Activated CD8-positive, alpha-beta memory T cell treated with anti-CD3 and anti-CD28 coated beads for 36 hours (primary cell): Measurements from ENCODE around the gene HDAC1. TPM values are rescaled to one million over a fixed set of nuclear protein-coding genes. Genes with fewer than 3 reads are reported as not detected.
"Not testable (repeated sequence)": the region's sequence is repeated elsewhere in the genome, so short reads cannot be mapped to it uniquely, and the experiment has no call there.

Source experiments
- CTCF ChIA-PET: fragments of 350-600 bp; sonication (Branson Sonifier 250); formaldehyde crosslinking; loops from one replicate; lab custom pipeline; 2021; ENCODE audit warnings: antibody characterized with exemption; lab: Charles Lee
- POLR2A ChIA-PET: fragments of 350-600 bp; sonication (Branson Sonifier 250); formaldehyde crosslinking; loops from one replicate; lab custom pipeline; 2021; ENCODE audit warnings: antibody characterized with exemption; lab: Charles Lee
- total RNA-seq, 2 experiments: library from RNA; stranded (reverse); gene quantifications; one replicate each; pipeline ENCODE4 v1.2.3, GENCODE V29; 2021

The HDAC1 gene
- total RNA-seq, 2 experiments from 2014 or later = 159 to 160 TPM

DNA sequence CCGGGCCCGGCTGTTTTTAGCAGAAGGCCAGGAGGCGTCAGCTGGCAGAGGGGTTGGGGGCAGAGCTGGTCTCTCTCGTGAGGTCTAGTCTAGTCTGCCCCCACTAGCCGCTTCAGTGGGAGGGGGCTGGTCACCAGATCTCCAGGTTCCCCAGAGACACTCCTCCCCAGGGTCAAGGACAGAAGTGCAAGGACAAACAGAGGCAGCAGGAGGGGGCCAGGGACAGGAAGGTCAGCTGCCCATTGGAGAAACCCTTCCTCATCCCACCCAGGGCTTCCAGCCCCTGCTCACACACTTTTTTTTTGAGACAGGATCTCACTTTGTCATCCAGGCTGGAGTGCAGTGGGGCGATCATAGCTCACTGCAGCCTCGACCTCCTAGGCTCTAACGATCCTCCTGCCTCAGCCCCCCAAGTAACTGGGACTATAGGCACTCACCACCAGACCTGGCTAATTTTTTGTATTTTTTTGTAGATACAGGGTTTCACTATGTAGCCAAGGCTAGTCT, 60.4 kb downstream of the HDAC1 start:
- CTCF ChIA-PET = interaction anchor here (1.4 kb wide), 1 partner anchor 176 kb away, joined by 3 read pairs; no protein-coding TSS in a partner anchor

DNA sequence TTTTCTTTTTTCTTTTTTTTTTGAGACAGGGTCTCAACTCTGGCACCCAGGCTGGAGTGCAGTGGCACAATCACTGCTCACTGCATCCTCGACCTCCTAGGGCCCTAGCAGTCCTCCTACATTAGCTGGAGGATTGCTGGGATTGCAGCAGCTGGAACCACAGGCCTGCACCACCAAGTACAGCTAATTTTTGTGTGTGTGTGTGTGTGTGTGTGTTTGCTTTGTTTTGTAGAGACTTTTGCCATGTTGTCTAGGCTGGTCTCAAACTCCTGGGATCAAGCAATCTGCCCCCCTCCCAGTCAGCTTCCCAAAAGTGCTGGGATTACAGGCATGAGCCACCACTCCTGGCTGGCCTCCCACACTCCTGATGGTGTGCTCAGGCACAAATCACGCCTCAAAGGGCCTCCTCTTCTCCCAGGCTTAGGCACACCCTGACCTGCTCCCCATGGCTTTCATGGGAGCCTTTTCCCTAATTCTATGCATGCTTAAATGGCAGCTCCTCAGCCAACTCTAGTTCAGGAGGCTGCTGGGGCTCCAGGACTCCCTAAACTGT, 61.0 kb downstream of the HDAC1 start:
- POLR2A ChIA-PET = no interaction called here

More for the DNA sequence above, 60.4 kb downstream of the HDAC1 start:
- POLR2A ChIA-PET = no interaction called here

DNA sequence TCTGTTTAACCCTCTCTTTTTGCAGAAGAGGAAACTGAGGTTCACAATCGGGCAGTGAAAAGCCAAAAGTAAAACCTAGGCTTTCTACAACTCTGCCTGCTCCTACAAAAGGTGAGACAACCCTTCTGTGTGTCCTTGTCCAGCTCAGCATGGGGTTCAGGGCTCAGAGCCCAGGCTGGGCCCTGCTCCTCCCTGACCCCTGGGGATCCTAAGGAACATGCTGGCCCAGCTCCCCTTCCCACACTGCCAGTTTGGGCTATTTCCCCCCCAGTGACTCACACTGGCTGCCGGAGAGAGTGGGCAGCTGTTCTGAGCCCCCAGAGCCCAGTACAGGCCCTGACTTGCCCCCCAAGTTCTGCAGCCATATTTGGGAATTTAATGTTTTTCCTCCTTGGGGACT, 61.5 kb downstream of the HDAC1 start:
- CTCF ChIA-PET = interaction anchor here (0.6 to 1.1 kb wide), 3 partner anchors 10 to 19 kb away, joined by 3 to 4 read pairs (median 3); no protein-coding TSS in a partner anchor
- POLR2A ChIA-PET = interaction anchor here (0.6 kb wide), 1 partner anchor 29 kb away, joined by 3 read pairs; no protein-coding TSS in a partner anchor

More for the DNA sequence above, 61.0 kb downstream of the HDAC1 start:
- CTCF ChIA-PET = interaction anchor here (0.6 to 1.4 kb wide), 3 partner anchors 9 to 177 kb away, joined by 3 to 4 read pairs (median 3); no protein-coding TSS in a partner anchor

DNA sequence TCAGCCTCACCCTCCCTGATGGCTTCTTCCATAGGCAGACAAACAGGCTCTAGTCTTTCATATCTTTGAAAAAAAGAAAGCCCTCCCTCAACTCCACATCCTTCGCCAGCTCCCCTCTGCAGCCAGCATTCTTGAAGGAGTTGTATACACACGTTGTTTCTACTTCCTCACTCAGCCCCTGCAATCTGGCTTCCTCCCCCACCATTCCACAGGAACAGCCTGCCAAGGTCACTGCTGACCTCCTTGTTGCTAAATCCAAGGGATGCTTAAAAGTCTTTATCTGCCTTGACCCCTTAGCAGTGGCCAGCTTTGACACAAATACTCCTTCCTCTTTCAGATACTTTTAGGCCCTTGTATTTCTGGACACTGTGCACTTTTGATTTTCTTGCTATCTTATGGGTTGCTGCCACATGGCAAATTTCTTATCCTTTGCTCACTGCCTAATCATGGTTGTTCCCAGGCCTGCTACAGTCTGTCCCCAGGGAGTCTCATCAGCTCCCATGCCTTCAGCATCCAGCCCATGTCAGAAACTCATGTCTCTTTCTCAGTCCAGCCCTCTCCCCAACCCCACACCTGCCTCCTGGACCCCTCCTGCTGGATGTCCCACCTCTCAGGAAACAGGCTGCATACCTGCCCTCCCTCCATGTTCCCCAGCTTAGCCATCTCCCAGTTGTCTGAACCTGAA, 62.1 kb downstream of the HDAC1 start:
- ChIA-PET CTCF (interaction anchor here (1.1 kb wide), 2 partner anchors 12 to 18 kb away, joined by 3 read pairs; no protein-coding TSS in a partner anchor), POLR2A (interaction anchor here (0.6 kb wide), 2 partner anchors 29 to 50 kb away, joined by 3 read pairs; no protein-coding TSS in a partner anchor)

DNA sequence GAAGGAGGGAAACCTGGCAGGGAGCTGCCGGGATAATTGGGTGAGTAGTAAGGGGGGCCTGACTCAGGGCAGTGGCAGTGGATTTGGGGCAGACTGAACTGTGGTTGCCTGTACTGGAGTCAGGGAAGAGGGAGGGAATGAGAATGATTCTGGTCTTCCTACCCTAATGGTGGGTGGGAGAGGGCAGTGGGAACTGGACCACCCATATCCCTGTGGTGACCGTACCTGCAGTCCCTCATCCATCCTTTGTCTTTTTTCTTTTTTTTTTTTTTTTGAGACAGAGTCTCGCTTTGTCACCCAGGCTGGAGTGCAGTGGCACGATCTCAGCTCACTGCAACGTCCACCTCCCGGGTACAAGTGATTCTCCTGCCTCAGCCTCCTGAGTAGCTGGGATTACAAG, 63.9 kb downstream of the HDAC1 start:
- POLR2A ChIA-PET, CTCF ChIA-PET: not testable (repeated sequence)

DNA sequence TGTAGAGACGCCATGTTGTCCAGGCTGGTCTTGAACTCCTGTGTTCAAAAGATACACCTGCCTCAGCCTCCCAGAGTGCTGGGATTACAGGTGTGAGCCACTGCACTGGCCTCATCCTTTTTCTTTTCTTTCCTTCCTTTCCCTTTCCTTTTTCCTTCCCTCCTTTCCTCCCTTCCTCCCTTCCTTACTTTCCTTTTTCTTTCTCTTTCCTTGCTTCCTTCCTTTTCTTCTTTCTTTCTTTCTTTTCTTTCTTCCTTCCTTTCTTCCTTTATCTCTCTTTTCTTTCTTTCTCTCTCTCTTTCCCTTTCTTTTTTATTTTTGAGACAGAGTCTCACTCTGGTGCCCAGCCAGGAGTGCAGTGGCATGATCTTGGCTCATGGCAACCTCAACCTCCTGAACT, 64.6 kb downstream of the HDAC1 start:
- CTCF ChIA-PET = no interaction called here
- POLR2A ChIA-PET = no interaction called here

DNA sequence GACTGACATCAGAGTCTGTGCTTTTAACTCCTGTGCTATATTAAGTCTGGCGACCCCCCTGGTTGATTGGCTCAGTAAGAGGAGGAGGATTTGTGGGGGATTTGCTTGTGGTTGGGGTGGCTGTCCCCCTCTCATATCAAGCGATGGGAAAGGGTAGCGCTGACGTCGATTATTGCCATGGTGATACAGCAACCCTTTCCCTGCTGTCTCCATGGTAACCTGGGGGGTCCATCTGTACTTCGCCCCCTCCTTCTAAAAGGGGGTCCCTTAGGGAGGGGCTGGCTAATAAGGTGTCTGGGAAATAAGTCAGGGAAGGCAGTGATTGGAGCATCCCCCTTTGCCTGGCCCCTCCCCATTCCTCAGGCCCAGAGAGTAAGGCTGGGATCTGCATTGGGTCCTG, 65.7 kb downstream of the HDAC1 start:
- ChIA-PET CTCF (no interaction called here), POLR2A (no interaction called here)

DNA sequence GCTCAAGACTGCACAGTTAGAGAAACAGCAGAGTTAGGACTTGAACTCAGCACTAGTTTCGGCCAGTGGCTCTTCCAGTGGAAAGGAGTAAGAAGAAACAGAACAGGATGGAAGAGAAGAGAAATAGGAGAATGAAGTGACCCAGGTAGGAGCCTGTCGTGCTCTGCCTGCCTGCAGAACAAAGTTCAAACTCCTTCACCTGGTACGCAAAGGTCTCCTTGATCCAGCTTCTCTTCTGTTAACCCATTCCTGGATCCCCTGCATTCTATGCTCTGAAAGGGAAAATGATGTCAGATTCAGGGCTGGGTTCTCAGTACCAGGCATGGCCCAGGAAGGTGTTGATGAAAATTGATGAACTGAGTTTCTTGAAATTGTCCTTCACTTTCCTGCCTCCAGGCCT, 66.6 kb downstream of the HDAC1 start:
- ChIA-PET POLR2A (interaction anchor here (0.6 kb wide), 1 partner anchor 64 kb away, joined by 3 read pairs; no protein-coding TSS in a partner anchor), CTCF (no interaction called here)

DNA sequence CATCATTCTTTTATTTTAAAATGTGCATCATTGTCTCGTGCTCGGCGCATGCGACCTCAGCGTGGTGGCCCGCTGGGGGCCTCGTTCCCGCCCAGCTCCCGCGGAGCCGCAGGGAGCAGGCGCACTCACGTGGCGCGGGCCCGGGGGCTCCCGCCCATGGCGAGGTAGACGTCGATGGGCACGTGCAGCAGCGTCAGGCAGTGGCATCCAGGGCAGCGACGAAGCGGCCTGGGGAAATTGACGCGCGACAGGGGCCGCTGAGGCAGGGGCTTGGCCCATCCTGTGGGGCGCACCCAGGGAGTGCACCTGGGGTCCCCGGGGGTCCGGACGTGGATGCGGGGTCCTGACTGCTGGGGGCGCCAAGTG, 69.4 kb downstream of the HDAC1 start:
- ChIA-PET POLR2A (interaction anchor here (0.6 kb wide), 1 partner anchor 488 kb away, joined by 6 read pairs; no protein-coding TSS in a partner anchor), CTCF (no interaction called here)

DNA sequence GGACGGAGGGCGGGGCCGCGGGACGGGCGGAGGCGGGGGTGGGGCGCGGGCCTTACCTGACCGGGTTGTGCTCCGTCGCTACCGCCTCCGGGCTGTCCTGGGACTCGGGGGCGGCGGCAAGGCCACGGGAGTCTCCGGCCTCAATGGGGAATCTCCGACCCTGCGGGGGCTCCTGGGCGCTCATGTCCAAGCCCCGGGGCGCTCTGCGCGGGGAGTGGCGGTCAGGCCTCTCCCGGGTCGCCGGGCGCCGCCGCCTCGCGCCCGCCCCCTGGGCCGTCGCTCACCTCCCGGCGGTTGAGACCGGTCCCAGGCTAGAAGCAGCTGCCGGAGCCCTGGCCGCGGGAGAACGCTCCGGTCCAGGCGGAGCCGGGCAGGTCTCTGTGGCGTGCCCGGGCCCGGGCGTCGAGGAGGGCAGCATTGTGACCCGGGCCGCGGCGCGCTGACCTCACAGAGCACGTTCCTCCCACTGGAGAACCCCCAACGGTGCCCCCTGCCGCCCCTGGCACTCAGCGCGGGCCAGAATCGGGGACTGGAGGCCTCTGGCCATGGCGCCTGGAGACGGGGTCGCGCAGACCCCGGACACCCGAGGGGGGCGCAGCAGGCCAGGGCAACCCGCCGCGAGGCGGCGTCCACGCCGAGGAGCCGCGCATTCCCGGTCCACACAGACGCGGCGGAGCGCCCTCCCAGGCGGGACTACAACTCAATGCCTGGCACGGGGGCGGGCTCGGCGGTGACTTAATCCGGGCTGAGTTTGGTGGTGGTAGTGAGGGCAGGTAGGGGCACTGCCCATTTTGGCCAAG, 70.0 kb downstream of the HDAC1 start:
- POLR2A ChIA-PET = no interaction called here
- CTCF ChIA-PET = no interaction called here

DNA sequence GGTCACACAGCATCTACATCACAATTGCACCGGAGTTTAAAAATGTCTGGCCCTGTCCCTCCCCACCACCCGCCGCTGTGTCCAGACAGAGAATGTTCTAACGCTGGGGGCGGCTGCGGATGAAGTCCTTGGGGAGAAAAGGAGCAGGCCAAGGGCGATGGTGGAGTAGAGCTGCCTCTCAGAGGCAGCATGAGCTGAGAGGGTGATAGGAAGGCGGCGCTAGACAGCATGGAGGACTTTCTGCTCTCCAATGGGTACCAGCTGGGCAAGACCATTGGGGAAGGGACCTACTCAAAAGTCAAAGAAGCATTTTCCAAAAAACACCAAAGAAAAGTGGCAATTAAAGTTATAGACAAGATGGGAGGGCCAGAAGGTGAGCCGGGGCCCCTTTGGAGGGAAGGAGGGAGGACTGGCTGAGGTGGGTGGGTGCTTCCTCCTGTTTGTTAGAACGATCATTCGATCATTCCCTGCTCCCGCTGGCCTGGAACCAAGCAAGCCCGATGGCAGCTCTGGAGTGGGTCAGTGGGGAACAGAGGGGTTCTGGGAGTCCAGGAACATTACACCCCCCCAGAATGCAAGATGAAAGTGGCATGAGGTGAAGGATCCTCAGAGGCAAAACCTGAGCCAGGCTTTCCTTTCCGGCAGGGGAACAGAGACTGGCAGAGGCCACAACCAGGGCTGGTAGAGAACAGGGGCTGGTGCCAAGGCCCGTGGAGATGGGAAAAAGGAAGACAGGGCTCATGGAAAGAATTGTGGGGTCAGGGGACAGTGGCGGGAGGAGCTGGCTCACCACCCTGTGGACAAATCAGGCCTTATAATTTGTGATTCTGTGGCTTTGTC, 70.8 kb downstream of the HDAC1 start, which contains the start of the genes FAM229A and TSSK3:
Gene FAM229A (minus strand): TSS at position 12 of the 840 bp plus-strand sequence. CDS start 394 bp downstream, outside the sequence.
Gene TSSK3 (plus strand): TSS at position 66 of the 840 bp plus-strand sequence. CDS start 163 bp downstream, at position 229.
- CTCF ChIA-PET = interaction anchor here (0.6 to 1.3 kb wide), 4 partner anchors 27 to 147 kb away, joined by 3 to 6 read pairs (median 4); partner anchors contain the start of gene MARCKSL1
- POLR2A ChIA-PET = no interaction called here

DNA sequence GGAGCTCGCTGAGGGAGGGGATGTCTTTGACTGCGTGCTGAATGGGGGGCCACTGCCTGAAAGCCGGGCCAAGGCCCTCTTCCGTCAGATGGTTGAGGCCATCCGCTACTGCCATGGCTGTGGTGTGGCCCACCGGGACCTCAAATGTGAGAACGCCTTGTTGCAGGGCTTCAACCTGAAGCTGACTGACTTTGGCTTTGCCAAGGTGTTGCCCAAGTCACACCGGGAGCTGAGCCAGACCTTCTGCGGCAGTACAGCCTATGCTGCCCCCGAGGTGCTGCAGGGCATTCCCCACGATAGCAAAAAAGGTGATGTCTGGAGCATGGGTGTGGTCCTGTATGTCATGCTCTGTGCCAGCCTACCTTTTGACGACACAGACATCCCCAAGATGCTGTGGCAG, 71.8 kb downstream of the HDAC1 start:
- ChIA-PET CTCF (interaction anchor here (0.6 to 1.3 kb wide), 4 partner anchors 28 to 148 kb away, joined by 3 to 6 read pairs (median 4); partner anchors contain the start of gene MARCKSL1), POLR2A (no interaction called here)

DNA sequence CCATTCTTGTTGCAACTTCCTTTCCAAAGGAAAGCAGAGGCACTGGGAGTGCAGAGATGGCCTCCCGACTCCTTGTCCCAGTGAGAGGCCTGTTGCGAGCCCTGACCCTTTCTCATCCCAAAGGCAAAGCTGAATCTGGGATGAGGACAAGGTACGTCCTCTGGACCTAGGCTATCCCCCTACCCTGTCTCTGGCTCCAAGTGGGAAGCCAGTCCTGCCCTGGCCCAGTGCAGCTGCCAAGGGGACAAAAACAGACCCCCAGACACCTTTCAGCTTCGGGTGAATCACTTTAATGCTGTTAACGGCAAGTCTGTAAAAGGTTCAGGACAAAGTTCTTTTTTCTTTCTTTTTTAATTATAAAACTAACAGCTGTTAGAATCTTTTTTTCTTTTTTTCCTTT, 73.0 kb downstream of the HDAC1 start:
- POLR2A ChIA-PET = interaction anchor here (0.6 kb wide), 1 partner anchor 73 kb away, joined by 9 read pairs; the partner anchor contains the start of gene HDAC1
- CTCF ChIA-PET = interaction anchor here (0.7 kb wide), 1 partner anchor 1649 kb away, joined by 3 read pairs; no protein-coding TSS in a partner anchor

DNA sequence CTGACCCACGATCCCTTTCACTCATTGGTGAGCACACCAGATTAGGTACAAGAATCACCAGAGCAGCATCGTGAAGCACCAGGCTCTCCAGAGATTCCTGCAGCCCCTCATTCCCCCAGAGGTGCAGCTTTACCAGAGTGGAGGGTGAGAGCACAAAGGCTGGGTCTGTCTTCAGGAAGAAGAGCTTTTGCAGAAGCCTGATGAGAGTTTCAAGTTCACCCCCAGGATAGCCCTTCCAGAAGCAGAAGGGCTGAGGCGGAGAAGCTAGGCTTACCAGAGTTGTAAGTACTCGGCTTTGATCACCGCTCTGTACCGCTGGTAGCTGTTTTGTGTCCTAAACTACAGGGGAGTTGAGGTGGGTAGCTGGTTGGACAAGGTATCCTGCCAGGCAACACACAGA, 73.6 kb downstream of the HDAC1 start:
- CTCF ChIA-PET = no interaction called here

DNA sequence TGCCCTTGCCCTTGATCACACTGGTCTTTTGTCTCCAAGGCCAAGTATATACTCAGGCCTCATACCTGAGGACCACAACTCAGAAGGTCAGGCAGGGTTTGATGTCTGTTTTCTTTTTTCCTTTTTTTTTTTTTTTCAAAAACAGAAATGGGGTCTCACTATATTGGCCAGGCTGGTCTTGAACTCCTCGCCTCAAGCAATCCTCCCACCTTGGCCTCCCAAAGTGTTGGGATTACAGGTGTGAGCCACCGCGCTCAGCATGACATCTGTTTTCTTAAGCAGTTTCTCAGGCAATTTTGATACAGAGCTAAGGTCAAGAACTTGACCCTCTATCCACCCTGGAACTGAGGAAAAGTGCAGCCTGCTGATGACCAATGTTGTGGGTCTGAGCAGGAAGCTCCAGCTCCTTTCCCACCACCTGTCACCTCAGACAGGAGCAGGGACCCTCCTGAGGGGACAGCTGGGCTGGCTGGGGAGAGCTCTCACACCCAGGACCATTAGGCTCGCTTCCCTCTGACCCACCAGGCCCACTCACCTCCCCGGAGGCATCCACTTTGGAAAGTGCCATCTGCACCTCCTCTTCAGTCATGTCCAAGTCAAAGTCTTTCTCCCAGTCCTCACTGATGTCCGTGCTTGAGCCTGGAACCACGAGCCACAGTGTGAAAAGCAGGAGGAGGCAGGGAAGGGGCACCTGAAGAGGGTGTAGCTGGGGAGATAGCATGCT, 76.2 kb downstream of the HDAC1 start:
- POLR2A ChIA-PET = no interaction called here
- CTCF ChIA-PET = interaction anchor here (0.6 kb wide), 2 partner anchors 183 to 192 kb away, joined by 4 to 5 read pairs; no protein-coding TSS in a partner anchor

More for the DNA sequence above, 73.6 kb downstream of the HDAC1 start:
- POLR2A ChIA-PET = interaction anchor here (0.6 kb wide), 2 partner anchors 74 to 114 kb away, joined by 5 to 9 read pairs; partner anchors contain the start of gene HDAC1

DNA sequence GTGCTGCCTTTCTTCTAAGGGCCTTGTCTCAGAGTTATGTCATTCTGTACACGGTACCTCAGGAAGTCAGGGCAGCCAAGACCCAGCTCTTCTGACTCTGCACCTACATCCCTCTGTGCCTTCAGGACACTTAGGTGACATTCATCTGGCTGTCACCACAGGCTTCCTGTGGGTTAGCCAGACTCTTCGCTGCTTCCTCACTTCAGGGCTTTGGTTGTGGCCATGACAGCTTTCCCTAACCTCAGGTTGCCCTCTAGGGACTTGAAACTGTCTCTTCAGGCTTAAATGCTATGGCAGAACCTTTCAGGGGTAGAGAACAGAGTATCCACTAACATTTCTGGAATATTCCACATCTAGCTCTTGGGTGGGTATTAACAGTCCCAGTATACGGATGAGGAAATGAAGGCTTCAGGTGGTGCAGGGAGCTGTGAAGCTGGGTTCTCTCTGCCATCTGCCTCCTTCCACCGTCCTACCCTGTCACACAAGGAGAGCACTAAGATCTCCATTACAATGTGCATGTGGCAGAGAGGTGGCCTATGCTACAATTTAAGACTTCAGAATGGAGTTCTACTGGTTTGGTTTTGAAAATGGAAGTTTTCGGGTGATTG, 80.4 kb downstream of the HDAC1 start:
- ChIA-PET POLR2A (interaction anchor here (1.0 kb wide), 1 partner anchor 22 kb away, joined by 3 read pairs; the partner anchor contains the start of gene BSDC1), CTCF (interaction anchor here (0.7 to 2.1 kb wide), 5 partner anchors 18 to 157 kb away, joined by 3 to 5 read pairs (median 3); partner anchors contain the start of gene BSDC1)
